Fibroblast of the conjunctiva (primary cell): ENCODE data around the gene CRIP1.
A peak's percentile ranks its signal among the peaks of the same experiment; 100 is the strongest.

Experiments
- DNase-seq: peaks from one replicate; pipeline ENCODE4 v3.0.0-alpha.2; 2010; ENCODE audit warnings: low read depth

CRIP1 gene

DNA sequence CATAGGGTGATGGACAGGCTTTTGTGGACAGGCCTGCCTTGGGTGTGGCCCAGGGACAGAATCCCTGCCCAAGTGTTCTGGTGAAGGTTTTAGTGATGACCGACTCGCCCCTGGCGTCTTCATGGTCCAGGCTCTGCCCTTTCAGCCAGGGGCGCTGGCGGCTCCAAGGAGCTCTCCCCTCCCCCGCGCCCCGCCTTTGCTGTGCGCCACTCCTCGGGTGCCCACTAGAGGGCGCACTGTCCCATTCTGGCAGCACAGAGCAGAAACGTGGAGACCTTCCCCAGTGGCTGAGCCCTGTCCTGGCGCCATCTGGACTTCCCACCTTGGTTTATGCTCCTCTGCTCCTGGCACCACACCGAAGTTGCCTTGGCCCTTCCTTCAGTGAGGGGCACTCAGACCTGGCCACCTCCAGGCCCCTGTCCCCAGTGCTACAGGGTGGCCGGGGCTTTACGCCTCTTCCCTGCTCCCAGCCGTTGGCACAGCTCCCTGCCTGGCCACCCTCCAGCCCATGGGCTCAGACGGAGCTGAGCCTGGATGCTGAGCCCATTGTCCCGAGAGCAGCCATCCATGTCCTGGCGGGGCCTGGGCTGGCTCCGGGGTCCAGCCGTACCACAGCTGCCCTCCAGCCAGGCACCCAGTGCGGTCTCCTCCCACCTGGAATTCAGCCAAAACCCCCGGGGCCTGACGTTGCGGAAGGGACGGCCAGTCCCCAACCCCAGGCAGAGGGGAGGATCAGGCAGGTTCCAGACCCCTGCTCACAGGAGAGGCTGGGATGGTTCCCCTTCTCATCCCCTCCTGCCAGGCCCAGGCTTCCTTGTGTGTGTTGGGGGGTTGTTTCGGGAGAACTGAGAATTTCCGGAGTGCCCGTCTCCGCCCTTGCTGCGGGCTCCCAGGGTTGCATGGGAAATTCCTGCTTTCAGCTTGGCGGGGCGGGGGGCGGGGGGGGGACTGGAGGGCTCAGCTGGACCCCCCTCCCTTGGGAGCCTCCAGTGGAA is 5.6 kb upstream of the CRIP1 start:
- peak; percentile 78 for DNase-seq

DNA sequence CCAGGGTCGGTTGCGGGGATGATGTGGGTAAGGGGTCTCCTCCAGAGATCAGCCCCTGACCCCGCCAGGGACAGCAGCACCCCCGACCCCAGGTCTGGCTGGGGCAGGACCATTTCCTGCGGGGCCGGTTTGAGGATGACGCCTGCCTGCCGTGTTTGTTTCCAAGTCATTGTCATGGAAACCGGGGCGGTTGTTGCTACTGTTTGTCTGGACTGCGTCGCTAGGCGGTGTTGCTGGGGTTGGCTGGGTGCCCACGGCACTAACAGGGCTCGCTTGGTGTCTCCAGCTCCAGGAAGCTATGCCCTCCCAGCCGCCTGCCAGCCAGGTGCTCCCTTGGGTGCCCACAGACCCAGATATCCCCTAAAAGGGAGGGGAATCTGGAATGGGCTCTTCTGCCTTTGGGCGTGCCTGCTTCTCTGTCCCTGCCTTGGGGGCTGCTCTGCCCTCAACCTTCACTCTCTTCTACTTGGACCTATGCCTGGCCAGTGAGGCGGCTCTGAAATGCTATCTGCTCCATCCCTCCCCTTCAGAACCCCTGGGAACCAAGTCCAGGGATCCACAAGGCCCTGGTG is 4.7 kb upstream of the CRIP1 start:
- DNase-seq = peak; percentile 98

DNA sequence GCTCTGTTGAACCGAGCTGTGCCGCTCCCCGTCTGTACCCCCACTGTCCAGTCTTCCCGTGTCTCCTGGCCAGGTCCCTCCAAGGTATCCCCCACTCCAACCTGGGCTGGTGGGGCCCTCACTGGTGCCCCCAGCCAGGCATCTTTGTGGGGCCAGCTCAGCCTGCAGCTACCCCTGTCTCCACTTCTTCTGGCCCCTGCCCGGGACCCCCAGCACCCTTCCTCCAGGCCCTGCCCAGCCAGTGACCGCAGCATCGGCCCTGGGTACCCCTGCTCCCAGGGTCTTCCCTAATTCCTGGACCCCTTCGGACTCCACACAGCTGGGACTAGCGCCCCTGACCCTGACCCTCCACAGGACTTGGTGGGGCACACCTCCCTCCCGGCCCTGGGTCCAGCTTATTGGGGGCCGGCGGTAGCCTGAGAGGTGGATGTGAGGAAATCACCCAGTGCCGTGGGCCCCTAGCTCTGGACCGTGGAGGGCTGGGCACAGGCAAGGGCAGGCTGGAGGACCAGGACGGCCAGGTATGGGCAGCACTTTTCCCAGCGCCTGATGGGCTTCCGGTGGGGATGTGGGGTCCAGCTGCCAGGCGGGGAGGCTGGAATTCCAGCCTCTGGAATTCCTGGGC is 4.1 kb upstream of the CRIP1 start:
- no peak for DNase-seq

DNA sequence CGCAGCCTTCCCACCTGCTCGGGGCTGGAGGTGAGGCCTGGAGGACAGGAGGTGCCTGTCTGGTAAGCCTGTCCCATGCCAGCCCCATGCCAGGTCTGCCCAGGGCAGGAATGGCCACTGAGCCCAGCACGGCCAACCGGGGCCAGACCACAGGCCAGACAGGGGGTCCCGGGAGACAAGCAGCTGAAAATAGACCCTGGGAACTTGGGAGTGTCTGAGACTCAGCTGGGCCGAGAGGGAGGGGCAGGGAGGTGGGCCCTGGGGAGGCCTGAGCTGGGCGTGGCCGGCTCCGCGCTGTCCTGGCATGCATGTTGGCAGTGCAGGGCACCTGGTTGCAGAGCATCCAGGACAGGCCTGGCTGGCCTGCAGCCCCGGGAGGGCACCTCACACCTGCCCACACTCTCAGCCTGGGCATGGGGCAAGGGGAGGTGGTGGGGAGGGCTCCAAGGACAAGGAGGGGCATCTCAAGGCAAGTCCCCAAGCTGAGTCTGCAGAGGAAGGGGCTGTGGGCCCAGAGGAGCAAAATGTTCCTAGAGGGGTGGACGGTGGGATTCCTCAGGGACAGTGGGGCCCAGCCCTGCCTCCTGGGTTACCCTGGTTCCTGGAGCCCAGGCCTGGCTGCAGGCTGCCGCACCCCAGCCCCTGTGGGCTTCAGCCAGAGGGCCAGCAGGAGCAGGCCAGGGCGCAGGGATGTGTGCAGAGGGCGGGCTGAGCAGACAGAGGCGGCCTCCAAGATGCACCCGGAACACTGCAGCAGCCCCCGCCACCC is 3.2 kb upstream of the CRIP1 start:
- DNase-seq = no peak

DNA sequence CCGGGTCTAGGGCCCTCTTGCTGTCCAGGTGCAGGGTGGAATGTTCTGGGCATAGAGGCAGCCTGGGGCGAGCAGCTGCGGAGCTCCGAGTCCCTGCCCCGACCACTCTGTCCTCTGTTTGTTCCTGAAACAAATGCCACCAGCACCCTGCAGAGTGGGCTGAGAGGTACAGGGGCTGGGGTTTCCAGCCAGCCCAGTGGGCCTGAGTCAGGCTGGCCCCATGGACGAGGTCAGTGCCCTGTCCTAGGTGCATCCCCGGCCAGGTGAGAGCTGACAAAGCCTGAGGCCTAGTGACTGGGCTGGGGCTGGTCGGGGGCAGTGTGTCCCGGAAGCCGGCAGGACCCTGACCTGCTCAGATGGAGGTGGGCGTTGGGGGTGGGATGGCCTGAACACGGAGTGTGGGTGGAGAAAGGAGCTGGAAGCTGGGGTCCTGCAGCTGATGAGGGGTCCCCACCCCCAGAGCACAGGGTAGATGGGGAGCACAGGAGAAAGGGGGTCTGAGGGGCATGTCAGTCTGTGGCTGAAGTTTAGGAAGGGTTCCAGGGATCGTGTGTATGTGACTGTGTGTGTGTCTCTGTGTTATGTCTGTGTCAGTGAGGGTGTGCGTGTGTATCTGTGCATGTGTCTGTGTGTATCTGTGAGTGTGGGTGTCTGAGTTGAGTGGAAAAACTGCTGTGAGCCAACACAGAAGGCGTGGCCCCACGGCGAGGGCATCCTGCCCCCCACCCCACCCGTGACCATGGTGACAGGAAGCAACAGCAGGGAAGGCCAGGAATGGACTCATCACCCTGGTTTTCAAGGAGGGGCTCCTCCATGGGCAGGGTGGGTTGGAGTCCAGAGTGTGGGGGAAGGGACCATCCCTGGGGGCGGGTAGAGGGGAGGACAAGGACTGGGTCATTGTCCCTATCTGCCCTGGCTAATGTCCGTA is 2.4 kb upstream of the CRIP1 start:
- no peak for DNase-seq

DNA sequence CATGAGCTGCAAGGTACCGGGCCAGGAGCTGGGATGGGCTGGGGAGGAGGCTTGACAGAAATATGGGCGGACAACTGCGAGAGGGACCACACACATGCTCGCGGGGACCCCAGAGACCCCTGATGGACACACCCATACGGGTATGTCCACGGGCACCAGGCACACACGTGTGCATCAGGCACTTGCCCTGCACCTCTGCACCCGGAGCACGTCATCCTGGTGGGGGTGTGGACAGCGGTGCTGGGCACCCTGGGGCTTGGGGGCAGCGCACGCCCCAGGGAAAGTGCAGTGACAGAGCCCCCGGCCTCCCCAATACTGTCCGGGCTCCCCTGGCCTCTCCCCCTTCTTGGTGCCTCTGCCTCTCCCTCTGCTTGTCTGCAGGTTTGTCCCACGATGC is 1.7 kb upstream of the CRIP1 start:
- DNase-seq = no peak

DNA sequence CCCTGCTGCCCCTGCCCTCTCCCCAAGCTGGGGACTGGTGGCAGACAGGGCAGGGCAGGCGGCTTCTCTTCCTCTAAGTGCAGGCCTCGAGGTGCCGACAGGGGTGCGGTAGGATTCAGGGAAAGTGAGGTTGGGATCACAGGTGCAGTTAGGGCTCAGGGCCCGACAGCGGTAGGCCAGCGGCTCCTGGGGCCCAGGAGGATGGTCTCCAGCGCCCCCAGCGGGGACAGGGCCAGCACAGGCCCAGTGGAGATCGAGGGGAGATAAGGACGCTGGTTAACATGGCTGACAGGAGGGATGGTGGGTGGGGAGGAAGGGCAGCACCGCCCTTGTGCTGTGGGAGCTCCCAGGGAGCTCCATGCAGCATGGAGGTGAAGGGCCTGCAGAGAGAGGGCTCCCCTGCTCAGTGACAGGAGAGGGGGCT is 935 bp upstream of the CRIP1 start:
- no peak for DNase-seq

DNA sequence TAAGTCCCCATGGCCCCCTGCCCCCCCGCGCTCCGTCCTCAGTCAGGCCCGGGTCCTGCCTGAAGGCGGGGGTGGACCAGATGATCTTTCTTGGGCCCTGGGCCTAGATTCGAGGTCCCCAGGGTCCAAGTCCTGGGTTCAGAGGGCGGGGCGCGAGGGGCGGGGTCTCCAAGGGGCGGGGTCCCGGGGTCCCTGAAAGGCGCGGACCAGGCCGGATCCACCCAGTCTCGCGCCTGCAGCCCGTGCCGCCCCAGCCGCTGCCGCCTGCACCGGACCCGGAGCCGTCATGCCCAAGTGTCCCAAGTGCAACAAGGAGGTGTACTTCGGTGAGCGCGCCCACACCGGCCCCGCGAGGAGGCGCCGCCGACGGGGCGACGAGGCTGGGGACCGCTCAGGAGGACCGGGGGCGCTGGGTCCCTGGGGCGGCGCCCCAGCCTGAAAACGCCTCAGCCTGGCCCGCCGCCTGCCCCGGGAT is 325 bp downstream of the CRIP1 start:
- peak; percentile 23 for DNase-seq

DNA sequence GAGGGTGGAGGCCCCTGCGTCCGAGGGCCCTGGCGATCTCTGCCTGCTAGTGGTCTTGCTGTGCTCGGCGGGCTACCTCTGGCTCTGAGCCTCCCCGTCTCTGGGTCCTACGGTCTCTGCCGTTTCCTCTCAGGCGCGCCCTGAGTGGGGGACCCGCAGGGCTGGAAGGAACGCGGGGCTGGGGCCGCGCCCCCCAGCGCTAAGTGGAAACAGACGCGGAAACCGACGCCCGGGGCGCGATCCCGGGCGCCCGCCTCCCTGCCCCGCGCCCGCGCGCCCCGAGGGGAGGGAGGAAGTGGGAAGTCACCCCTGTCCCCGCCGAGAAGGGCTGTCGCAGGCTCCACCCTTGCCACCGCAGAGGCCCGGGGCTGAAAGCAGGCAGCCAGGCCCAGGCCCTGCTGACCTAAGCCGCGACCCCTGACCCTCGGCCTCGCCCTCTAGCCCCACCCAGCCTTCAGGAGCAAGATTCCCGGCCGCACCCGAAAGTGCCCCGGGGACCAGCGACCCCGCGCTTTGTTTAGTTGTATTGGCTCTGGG is 831 bp downstream of the CRIP1 start:
- no peak for DNase-seq

DNA sequence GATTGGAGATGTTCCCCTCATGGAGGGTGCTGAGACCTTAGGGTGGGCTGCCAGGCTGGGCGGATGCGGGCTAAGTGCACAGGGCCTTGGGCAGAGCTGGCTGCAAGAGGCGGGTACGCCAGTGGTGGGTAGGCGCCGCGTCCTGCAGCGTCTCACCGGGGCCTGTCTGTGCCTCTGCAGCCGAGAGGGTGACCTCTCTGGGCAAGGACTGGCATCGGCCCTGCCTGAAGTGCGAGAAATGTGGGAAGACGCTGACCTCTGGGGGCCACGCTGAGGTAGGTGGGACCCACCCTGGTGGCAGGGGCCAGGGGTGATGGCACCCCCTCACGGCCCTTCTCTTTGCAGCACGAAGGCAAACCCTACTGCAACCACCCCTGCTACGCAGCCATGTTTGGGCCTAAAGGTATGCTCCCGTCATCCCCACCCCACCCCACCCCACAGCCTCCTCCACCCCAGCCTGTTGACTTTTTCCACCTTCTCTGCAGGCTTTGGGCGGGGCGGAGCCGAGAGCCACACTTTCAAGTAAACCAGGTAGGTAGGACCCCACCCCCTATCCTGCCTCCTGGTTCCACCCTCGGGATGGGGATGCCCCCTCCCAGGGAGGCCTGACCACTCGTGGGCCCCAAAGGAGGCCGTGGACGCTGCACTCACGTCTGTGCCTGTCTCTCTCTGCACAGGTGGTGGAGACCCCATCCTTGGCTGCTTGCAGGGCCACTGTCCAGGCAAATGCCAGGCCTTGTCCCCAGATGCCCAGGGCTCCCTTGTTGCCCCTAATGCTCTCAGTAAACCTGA is 1.5 kb downstream of the CRIP1 start:
- DNase-seq = no peak

DNA sequence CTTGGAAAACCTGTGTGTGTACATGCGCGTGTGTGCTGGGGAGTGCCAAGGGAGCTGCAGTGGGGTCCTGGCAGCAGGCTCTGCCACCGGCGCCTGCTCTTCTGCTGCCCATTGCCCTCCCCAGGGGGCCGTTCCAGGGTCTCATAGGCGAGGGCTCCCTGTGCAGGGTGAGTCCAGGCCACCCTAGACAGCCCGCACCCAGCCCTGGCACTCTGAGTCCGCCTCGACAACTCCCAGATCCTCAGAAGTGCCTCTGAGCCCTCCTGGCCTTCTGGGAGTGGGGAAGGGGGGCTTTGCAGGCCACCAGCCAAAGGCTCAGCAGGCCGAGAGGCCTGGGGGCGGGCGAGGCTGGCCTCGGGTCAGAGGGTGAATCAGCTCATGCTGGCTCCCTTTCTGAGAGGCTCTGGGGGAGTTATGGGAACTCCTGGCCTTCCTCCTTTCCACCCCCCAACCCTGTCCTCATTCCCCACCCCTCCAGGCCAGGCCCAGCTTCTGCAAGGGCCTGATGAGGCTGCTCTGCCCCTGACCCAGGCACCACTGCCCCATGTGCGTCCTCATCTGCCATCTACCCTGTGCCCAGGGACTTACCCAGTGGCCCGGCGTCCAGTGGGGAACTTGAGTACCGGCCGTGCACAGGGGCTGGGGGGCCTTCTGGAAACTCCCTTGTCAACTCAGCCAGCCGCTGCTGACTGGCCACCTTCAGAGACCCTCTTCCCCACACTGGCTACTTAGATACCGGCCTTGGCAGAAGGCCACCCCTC is 2.3 kb downstream of the CRIP1 start:
- no peak for DNase-seq

DNA sequence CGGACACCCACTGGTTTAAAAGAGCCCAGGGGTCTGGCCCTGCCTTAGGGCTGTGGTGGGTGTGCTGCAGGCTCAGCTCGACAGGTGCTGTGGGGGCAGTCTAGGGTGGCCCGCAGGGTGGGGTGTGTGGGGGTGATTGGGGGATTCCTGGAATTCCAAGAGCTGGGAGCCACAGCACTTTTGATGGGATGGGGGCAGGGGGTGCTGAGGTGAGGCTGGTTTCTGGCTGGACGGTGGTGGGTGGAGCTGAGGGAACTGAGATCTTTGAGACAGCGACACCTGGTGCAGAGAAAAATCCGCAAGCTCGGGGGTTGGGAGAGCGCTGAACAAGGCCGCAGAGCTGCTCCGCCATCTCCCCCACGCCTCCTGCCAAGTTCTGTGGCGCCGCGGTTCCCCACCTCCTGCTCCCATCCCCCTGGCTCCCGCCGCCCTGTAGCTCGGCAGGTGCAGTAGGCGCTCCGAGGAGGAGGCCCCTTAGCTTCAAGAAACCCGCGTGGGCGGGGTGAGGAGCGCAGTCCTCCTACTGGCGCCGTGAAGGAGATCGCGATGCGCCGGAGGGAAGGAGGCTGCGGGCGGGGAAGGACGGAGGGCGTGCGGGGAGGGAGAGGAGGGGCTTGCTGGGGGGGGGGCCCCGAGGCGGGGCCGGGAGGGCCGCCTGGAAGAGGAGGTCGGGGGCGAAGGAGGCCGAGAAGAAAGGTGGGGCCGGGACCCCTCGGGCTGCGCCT is 3.0 kb downstream of the CRIP1 start:
- DNase-seq = peak; percentile 59

DNA sequence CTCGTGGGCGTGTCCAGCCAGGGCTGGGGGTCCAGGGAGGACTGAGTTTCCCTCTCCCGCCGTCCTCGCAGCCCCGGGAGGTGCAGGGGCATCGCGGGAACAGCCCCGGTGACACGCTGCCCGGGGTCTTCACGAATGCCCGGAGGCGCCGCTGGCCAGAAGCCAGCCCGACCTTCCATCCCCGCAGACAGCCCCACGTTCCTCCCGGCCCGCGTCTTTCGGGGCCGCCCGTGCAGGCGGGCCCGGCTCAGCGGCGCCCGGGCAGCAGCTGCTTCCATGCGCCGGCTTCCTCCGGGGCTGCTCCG is 3.5 kb downstream of the CRIP1 start:
- DNase-seq = no peak

DNA sequence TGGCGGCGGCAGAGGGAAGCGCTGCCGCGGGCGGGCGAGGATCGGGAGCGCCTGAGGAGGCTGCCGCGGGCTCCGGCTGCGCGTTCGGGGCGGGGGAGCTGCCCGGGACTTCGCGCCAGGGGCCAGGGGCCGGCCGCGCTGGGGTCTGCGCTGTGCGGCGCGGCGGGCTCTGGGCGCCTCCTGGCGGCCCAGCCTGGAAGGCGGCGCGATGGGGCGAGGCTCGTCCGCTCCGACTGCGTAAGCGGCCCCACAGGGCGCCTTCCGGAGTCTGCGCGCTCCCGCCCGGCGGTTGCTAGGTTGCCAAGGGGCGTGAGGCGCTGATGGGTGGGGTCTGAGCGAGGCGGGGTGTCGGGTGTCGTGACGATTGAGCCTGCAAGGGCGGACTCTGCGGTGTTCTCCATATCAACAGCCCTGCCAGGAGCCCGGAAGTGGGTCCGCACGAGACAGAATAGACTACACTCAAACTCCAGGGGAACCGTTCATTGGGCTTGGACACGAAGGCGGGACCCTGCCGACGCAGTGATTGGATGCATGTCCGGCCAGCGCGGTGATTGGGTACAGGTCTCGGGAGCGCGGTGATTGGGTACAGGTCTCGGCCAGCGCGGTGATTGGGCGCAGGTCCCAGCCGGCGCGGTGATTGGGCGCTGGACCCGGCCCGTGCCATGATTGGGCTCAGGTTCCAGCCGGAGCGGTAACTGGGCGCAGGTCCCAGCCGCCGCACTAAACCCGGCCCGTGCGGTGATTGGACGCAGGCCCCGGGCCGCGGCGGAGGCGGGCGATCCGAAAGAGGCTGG is 4.1 kb downstream of the CRIP1 start, which contains the start of gene TEDC1:
TEDC1 (plus strand) TSS at position 675 of the 794 bp plus-strand sequence. CDS start 130 bp downstream, outside the sequence.
- DNase-seq = peak; percentile 100

DNA sequence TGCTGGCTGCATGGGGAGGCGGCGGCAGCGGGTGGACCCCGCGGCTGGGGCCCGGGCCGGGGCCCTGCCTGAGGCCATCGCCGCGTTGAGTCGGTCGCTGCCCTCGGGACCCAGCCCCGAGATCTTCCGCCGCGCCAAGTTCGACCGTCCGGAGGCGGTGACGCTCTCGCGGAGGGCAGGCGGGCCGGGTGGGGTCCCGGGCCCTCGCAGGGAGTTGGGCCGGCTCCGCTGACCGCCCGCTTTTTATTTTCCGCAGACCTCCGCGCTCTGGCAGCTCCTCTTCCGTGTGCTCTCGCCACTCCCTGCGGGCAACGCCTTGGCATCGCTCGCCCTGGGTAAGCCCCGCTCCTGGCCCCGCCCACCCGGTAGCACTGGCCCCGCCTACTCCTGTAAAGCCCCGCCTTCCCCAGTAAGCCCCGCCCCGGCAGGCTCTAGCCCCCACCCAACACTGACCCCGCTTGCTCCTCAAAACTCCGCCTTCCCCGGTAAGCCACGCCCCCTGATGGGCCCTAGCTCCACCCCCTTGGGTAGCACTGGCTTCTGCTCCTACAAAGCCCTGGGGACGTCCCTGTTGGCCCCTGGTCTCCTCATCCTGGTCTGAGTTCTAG is 4.8 kb downstream of the CRIP1 start:
- peak; percentile 30 for DNase-seq

DNA sequence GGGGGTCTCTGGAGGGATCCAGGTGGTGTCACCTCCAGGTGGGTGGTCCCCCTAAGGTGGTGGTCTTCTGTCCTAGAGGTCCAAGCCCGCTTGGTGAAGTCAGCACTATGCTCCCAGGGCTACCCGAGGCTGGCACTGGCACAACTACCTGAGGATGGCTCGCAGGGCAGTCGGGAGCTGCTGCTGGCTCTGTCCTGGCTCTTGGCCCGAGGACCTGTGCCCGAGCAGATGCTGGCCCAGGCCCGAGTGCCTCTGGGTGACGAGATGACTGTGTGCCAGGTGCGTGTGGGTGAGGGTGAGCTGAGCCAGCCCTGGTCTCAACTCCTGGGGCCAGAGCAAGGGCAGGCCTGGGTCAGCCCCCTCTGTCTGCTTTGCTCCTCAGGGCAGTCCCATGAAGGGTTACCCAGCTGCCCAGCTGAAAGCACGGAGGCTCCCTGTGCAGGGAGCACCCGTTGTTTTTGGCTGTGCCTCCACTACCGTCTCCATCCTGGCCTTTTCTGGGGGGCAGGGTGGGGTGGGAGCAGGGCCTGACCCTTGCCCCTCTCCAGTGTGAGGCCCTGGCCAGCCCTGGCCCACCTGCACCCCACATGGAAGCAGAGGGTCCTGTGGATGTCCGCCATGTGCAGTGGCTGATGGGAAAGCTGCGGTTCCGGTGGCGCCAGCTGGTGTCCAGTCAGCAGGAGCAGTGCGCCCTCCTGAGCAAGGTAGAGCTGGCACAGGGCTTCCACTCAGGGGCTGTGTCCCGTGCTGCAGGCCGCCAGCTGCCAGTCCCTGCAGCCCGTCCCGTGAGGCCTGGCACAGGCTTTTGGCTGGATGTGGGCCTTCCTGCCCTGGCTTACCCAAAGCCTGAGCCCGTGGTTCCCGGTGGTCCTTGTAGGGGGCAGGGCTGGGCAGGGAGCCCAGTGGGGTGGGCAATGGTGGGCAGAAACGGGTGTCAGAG is 5.6 kb downstream of the CRIP1 start:
- DNase-seq = no peak
